HG02798 (cell line): ENCODE measurements around the gene MSMB.

Source experiments
- ATAC-seq: cut with Tn5 transposase; IDR thresholded peaks from one replicate; pipeline ENCODE4 v1.9.1; 2021; ENCODE audit warnings: mild to moderate bottlenecking; ENCODE audit not compliant: unreplicated experiment, poor library complexity

The MSMB gene

DNA sequence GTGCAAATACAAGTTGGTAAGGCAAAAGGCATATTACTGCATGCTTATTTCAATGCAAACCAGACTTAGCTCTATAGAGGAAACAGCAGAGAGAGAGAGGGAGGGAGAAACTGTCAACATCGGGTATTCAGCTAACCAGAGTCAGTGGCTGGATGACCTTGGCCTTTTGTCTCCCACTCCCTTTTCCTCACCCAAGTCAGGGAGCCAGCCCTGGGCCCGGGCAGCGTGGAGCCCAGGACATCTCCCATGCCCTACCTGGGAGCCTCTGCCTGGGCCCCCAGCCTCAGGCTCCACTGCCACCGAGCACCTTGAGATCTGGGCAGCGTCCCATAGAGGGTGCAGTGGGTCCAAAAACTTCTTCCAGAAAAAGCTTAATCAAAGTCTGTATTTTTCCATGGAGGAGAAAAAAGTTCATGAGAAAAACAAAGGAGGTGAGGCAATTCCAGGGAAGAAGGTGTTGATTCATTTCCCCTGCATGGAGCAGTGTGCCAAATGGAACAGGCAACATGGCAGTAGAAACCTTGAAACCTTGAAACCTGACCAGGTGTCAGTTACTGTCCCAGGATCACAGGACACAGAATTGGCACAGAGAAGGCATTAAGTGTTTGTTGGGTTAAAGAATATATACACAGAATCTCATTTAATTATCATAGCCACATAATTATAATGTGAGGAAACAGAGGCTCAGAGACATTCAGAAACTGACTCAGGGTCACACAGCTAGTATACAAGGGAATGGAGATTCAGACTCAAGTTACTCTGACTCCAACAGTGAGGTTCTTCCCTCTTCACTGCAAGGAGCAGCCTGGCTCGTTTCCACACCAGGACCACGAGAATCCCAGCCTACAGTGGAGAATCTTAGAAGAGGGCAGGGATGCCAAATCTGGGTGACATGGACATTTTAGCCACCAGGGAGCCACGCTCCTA, 9.9 kb downstream of the MSMB start:
- no peak for ATAC-seq

DNA sequence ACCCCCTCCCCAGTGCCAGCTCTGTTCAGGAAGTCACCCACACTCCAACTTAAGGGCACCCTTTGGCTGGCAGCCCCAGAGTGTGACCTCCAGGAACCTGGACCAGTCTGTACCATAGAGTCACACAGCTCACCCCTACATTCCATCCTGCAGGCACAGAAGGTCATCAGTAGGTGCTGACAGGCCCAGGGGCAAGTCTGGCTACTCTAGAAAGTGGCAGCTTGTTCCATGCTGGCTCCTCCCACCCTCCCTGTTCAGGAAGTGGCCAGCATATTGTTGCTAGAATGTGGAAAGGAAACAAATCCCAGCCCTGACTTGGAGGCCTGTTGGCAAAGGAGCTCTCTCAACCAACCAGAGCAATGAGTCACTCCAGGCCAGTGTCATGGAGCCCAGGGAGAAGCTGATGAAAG, 12.5 kb downstream of the MSMB start:
- ATAC-seq: no peak

DNA sequence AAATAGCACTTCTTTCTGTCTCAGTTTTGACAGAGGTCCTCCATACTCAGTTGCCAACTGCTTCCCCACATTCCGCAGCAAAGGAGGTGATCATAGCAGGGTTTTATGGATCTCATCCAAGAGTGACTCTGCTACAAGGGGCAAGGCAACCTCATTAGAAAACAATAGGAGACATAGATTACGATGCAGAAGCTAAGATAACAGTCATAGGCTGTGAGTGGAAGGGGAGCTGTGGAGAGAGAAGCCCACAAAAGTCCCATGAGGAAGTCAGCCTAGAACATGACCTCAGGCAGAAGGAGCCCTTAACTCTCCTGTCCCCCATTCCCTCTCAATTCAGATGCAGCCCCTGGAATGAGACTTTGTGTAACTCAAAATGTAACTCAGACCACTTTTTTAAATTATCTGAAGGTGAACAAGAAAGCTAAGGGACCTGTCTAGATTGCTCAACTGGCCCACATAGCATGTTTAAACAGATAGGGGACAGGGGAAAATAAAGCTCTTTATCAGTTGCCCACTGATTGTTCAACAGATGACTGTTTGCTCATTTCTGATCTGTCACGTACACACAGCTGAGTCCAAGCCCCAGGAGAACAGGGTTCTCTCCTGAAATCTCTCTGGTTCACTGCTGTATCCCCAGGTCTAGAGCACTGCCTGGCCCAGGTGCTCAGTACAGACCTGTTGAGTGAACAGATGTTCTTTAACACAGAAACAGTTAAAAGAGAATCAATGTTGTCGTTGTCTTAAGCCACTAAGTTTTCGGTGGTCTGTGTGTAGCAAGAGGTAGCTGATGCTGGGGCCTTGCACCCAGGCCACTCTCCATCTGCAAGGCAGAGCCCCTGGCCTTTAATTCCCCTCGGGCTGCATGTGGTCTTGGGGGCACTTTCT, 14.2 kb downstream of the MSMB start:
- ATAC-seq: no peak

DNA sequence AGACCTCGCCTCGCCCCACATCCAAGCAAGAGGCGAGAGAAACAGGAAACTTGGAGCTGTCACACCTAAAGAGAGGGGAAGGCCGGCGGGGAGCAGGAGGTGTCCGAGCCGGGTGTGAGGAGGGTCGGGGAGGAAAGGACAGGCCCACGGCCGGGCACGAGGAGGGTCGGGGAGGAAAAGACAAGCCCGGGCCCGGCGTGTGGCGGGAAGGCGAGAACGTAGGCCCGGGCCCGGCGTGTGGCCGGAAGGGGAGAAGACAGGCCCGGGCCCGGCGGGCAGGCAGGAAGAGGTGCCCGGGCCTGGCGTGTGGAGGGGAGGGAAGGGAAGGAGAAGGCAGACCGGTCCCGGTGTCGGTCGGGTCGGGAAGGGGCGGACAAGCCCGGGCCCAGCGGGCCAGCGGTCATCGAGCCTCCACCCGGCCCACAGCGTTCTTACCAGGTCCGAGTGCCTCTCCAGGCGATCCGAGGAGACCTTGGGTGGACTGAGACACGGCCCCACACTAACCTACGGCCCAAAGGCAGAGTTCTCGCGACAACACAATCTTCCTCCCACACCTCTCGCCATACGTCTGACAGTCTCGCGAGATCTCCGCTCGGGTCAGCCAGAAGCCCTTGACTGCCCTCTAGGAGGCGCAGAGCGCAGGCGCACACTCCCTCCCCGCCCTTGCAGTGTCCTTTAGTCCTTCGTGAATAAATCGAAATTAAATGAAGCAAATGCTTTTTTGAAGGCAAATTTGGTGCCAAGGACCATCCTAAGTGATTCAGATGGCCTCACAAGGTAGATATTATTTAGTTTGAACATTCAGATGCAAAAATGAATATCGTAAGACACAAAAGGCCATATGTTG, 15.8 kb downstream of the MSMB start, which contains the start of gene NCOA4:
Gene NCOA4, minus strand, starts transcription at position 533 of the 847 bp plus-strand sequence. CDS start 13,943 bp downstream, outside the sequence.
- peak; percentile 96 for ATAC-seq

DNA sequence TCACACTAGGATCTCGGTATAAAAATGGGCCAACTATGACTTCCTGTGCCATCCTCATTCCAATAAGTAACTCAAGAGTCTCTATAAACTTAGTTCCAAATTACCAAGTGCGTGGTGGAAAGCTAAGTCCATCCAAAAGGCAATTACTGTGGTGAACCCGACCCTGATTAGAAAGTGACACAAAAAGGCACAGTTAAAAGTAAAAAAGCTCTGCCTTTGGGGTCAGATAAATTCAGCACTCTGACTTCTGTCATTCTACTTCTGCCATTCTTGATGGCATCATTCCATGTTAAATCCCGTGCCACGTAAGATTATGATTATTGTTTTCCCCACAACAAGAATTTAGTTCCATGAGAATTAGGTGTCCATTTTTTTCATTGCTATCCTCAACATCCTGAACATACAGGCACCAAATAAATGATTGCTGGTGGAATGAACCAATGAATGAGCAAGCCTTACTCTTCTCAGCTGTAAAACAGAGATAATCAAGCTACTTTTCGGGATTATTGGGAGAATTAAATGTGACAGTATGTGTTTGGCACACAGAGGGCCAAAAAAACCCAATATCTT, 16.5 kb downstream of the MSMB start:
- no peak for ATAC-seq

DNA sequence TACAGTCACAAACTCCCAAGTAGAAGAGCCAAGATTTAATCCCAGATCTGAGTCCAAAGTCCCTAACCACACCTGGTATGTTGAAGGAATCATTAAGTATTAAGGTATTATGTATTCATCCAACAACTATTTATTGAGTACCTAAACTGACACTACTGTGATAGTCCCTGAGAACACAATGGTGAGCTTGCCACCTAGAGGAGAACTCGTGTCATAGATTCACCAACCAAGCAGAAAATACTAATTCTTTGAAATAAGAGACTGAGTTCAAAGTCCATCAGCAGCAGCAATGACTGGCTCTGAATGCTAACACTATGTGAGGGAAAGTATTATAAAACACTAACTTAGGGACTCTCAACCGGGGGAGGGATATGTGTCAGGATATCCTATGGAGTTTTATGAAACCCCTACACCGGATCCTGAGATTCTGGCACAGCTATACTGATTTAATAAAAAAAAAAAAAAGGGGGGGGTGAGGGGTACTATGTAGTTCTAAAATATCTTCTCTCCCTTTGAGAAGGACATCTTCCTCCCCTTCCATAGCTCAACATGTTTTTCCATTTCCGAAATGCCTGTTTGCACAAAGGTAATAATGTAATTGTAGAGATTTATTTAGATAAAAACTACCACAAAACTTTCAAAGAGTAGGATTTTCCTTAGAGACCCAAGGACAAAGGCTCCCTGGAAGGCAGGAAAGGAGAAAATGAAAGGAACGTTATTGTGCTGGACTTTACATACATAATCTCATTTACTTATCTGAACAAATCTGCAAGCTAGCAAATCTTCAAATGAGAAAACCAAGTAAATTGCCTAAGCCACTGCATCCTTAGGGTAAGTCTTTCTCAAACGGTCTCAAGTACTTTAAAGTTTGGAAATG, 17.2 kb downstream of the MSMB start:
- peak; percentile 45 for ATAC-seq

DNA sequence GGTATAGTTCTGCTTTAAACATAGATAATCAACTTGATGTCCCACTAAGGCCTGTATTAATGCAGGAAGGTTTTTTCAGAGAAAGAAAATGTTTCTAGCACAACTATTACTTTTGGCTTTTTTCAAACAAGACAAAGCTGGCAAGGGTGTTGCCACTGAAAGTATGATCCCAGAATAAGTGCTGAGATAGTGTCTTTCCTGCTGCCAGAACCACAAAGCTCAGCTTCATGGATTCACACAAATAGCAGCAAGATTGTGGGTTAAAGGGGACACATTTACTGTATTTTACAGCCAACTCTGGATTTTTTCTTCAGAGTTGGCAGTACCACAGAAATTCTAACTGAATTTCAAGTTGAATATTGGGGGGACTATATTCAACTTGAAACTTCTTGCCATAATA, 20.0 kb downstream of the MSMB start:
- ATAC-seq: no peak

DNA sequence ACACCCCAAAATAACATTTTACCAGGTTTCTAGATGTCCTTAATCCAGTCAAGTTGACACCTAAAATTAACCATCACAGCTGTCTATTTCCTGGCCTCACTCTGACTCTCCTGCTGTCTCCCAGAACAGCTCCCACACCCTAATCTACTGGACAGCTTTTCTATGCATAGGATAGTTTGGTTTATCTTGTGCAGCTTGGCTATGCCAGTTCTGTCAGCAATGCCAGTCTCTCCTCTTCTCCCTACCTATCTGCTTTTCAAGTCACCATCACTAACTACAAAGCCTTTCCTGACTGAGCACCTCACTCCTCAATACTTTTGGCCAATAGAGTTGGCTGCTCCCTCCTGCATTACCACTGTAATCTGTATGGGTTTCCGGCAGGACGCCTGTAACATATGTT, 20.7 kb downstream of the MSMB start:
- no peak for ATAC-seq

DNA sequence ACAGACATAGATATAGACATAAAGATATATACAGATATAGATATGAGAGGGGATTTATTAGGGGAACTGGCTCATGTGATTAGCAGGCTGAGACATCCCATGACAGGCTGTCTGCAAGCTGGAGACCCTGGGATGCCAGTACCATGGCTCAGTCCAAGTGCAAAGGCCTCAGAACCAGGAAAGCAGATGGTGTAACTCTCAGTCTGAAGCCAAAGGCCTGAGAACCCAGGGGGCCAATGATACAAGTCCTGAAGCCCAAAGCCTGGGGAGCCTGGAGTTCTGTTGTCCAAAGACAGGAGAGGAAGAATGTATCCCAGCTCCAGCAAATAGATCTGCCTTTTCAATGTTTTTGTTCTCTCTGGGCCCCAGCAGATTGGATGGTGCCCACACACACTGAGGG, 21.1 kb downstream of the MSMB start:
- ATAC-seq: no peak

DNA sequence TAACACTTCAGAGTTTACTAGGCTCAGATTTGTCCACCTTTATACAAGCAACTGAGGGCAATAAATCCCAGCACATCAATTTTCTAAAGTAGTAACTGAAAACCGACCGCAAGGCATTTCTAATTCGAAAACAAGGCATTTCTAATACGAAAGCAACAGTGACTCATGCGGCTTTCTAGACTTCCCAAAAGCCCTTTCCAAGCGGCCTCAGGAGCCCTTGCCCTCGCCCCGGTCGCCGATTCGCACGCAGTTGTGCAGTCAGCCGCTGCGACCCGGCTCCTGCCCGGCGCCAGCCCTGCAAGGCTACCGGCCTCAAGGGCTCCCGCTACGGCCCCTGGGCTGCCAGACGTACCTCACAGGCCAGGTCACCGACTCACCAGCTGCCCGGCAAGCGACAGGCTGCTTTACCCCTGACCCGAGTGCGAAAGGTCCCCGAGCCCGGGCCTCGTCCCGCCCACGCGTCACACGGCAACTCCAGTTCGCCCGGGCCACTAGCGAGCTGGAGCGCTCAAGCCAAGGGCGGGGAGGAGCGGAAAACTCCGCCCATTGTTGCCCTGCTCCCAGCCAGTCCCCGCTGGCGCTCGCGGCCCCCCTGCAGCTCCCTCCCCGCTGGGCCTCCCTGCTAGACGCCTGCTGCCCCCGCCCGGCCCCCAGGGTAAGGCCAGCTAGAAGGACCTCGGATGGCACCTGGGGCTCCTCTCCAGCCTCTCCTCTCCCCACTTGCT, 22.9 kb downstream of the MSMB start:
- peak; percentile 93 for ATAC-seq

DNA sequence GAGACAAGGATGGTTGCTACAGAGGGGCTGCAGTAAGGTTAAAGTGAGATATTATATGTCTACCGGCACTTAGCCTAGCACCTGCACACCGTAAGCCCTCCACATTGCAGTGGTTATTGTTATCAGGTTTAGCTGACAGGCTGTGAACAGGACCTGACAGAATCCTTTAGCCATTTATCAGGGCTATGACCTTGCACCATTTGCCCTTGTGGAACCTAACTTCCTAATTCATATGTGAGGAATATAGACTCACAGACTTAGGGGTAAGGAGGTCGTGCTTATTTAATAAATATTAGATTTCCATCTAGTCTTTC, 25.8 kb downstream of the MSMB start:
- ATAC-seq: no peak

DNA sequence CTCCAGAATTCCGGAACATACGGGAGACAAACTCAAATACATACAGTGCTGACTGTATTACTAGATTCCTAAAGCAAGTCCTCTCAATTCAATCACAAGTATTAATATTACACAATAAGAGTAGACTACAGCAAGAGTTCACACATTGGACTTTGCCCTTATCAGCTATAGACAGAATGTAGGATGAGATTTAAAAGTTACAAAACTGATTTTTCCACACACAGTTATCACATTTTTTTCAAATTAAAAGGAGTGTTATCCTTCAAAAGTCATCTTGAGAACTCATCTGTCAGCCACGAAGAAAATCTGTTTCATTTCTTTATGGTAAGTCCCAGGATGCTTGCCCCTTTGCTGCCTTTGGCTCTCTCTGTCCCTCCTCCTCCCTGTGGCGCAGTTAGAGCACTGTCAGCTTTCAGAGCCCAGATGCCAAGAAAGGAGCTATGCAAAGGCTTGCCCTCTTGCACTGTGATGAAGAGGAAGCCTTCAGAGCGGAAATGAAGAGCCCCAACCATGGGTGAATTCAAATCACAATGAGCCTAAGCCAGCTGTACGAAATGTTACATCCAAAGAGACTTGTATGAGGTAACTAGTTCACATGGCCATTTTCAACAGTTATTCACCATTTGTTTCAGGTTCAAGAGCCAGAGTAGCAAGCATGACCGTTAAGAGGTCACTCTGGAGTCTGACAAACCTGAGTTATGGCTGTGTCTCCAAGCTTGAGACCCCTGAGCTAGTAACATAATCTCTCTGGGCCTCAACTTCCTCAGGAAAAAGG, 26.3 kb downstream of the MSMB start:
- peak; percentile 26 for ATAC-seq

DNA sequence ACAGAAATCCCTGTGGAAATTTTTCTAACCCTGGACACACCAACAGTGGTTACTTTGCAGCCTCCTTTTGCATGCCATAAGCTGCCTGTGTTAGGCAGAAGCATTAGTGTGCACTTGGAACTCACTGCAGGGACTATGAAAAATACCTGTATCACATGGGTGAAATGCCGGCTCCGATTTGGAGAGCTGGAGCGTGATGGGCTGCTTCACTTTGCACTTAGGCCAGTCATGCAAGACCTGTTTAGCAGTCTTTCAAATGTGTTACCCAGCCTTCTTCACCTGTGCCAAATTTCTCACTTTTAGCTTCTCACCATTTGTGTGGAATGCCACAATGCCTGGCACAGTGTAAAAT, 26.9 kb downstream of the MSMB start:
- ATAC-seq: no peak

DNA sequence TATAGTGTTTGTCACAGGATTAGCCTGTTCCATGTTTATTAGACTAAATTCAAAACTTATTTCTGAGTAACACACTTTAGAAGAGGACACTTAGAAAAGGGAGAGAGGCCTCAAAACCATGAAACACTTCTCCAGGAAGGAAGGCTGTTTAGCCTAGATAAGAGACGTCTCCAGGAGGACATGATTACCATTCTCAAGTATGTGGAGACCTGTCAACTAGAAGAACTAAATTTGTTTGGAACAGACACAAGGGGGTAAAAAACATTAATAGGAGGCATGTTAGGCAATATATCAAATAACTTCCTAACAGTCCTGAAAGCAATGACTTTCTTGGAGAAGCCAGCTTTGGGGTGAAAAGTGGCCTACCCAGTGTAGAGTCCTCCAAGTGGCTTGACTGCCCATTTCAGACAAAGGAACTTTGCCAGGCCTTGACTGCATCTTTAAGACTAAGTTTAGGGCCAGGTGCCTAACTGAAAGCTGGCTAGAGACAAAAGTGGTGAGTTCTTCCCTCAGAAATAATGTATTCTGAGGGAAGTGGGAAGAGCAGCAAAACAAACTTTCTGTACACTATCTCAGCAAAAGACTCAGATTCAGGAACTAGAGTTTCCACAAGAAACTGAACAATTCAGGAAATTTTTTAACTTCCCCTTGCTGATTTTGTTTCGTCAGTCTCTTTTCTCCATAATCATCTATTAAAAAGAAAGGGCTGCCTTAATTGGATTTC, 27.5 kb downstream of the MSMB start:
- no peak for ATAC-seq

DNA sequence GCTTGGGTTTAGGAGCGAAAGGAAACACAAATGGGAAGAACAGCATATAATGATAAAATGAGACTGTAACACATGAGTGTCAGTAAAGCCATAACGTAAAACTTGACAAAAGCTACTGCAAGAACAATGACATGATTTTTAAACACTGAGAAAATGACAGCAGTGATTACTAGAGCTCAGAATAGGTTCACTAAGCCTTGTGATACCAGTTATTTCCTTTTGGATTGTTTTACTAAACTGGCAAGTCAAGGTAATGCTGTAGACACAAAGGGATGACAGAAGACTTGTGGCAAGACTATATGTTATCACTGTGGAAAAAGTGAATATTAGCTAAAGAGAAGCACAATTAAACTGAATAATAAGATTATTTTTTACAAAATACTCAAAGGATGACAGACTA, 28.3 kb downstream of the MSMB start:
- no peak for ATAC-seq

DNA sequence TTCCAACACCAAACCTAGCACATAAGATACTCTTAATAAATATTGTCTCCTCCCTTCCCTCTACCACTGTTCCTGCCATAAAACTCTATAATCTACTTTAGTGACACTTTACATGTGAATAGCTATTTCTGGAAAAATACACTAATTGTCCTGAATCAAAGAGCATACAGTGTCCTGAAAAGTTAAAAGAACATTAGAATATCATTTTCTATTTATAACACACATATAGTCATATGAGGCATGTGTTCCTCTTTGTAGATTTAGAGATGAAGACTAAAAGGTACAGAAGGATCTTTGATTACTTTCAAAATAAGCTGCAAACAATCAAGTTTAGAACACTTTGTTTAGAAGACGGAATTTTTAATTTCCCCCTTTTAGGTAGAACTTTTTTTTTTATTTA, 29.3 kb downstream of the MSMB start:
- no peak for ATAC-seq

DNA sequence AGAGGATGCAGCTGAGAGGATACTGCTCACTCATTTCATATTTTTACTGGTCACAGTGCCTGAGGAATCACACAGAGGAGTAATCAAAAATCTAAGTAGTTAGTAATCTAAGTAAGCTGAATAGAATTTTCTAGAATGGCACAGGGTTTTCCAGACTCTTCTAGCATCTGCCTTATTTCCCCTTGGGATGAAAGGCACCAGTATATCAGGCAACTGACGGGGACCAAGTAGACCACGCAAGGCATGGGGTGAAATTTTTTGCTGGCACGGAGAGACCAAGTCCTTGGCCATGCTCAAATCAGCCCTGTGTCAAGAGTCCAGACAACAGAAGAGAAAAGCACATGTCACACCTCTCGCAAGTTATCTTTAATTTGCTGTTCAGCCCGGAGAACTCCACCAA, 29.9 kb downstream of the MSMB start:
- ATAC-seq: no peak
